ENCODE measurements around the gene ATIC. TPM values are rescaled to one million over a fixed set of nuclear protein-coding genes. Genes with fewer than 3 reads are reported as not detected.

ATIC gene
- total RNA-seq, 1 experiment from 2014 or later, result 24.5 TPM

- no peak for DNase-seq (ENCODE audit: low spot score)
These were observed 87.3 kb downstream of the ATIC start for GRCh38 chr2:215399067-215399716.

Other genes starting within 250 kb of the ATIC start
- 0.02 and 0.04 TPM in 2 replicates for gene ABCA12, start 173.4 kb upstream of the ATIC start, total RNA-seq (2014; rRNA removed; shearing (Covaris generic))
- 246 and 270 TPM in 2 replicates for gene FN1, start 124.0 kb downstream of the ATIC start, total RNA-seq (2014; rRNA removed; shearing (Covaris generic))